Motor neuron (in vitro differentiated cells): ENCODE data around the gene NQO2. TPM values are rescaled to one million over a fixed set of nuclear protein-coding genes. Genes with fewer than 3 reads are reported as not detected.
"Not testable (repeated sequence)": the region's sequence is repeated elsewhere in the genome, so short reads cannot be mapped to it uniquely, and the experiment has no call there.

Experiments used
- ATAC-seq, 8 experiments: fragments of 200-7000 bp; cut with Tn5 transposase; replicated peaks in 6 of 8; 2 replicates each; pipeline ENCODE4 v1.8.0; 2021; ENCODE audit warnings: mild to moderate bottlenecking in 8 of 8, moderate library complexity in 8 of 8
- H3K27ac ChIP-seq, 2 donors: fragments of 250-450 bp; sonication (Bioruptor Pico); 2 replicates each; pipeline ENCODE4 v1.9.0; 2021; ENCODE audit warnings: antibody characterized with exemption in 2 of 2, mild to moderate bottlenecking in 2 of 2, moderate library complexity in 1 of 2
- H3K4me1 ChIP-seq, 2 donors: fragments of 250-450 bp; sonication (Bioruptor Pico); replicated peaks in 1 of 2; 2 replicates each; pipeline ENCODE4 v1.6.1; 2021; ENCODE audit warnings: antibody characterized with exemption in 2 of 2, mild to moderate bottlenecking in 2 of 2, moderate library complexity in 1 of 2
- H3K4me3 ChIP-seq, 5 donors: fragments of 250-450 bp; sonication (Bioruptor Pico); 2 replicates each; pipeline ENCODE4 v1.9.0; 2021; ENCODE audit warnings: antibody characterized with exemption in 5 of 5, mild to moderate bottlenecking in 5 of 5, moderate library complexity in 4 of 5
- WGBS, 10 experiments: fragments of 450-650 bp; shearing (Covaris generic); methylation state at CpG; one replicate each; pipeline ENCODE4 v1.0.0; 2022; 5-methylcytosine and 5-hydroxymethylcytosine counted together
- in situ Hi-C, 9 experiments: fragments of 400-800 bp; cut with MboI; loops; one replicate each; pipeline ENCODE4 v1.15.0; 2021; ENCODE audit warnings: low sequenced_read_pairs in 9 of 9, low pct_unique_long_range_greater_than_20kb in 2 of 9; ENCODE audit not compliant: unreplicated experiment in 9 of 9
- total RNA-seq, 8 experiments: library from RNA; unstranded; fragments of 300-600 nt; gene quantifications; 2 replicates each; pipeline versions ENCODE4 v1.2.3 to v1.2.4, GENCODE V29; 2022

Gene NQO2
- total RNA-seq, 8 experiments from 2014 or later: 13.8 to 35.4 (median 21.6) TPM

GRCh38 chr6:3011592-3011991 lies 11.9 kb downstream of the NQO2 start:
- no peak for ATAC-seq
- in situ Hi-C loops: no loop called here
- Histone ChIP-seq H3K4me3 (no peak overlapping the region), H3K4me1 (peaks cover 0 to 17% of the 10 kb centered on the region in 2 donors), H3K27ac (no peak overlapping the region)

GRCh38 chr6:3013486-3013885 lies 13.8 kb downstream of the NQO2 start:
- no peak overlapping the region for H3K27ac ChIP-seq
- ATAC-seq: peak in 5 of 8 experiments; percentile 19 to 60 (median 38)
- peaks cover 0 to 16% of the 10 kb centered on the region in 2 donors for H3K4me1 ChIP-seq
- 90 to 100% (median 100%) methylated on average over 1 to 2 of the region's 2 CpGs; no CpG with 5 or more reads in 7 of the 10 experiments for WGBS, 10 experiments
- no peak overlapping the region for H3K4me3 ChIP-seq
- in situ Hi-C loops: no loop called here

GRCh38 chr6:3013901-3014674 lies 14.4 kb downstream of the NQO2 start:
- 88 to 100% (median 95%) methylated on average over 1 to 15 of the region's 18 CpGs for WGBS, 10 experiments
- Histone ChIP-seq H3K4me3 (no peak overlapping the region), H3K4me1 (peaks cover 0 to 10% of the 10 kb centered on the region in 2 donors), H3K27ac (no peak overlapping the region)
- in situ Hi-C loops: no loop called here
- no peak for ATAC-seq

GRCh38 chr6:3014675-3015066 lies 15.0 kb downstream of the NQO2 start:
- in situ Hi-C loops: no loop called here

GRCh38 chr6:3015144-3015543 lies 15.4 kb downstream of the NQO2 start:
- in situ Hi-C loops: no loop called here
- no peak for ATAC-seq
- Histone ChIP-seq H3K4me1 (no peaks in the 10 kb centered on the region), H3K27ac (no peak overlapping the region), H3K4me3 (no peak overlapping the region)
- WGBS, 10 experiments: 86 to 100% (median 99%) methylated on average over 4 to 7 of the region's 10 CpGs; no CpG with 5 or more reads in 6 of the 10 experiments

More at GRCh38 chr6:3014675-3015066, 15.0 kb downstream of the NQO2 start:
- Histone ChIP-seq H3K4me3 (no peak overlapping the region), H3K27ac (no peak overlapping the region), H3K4me1 (peaks cover 0 to 4% of the 10 kb centered on the region in 2 donors)
- ATAC-seq: no peak
- 50 to 100% (median 92%) methylated on average over 1 to 4 of the region's 4 CpGs; no CpG with 5 or more reads in 2 of the 10 experiments for WGBS, 10 experiments

- H3K4me3 ChIP-seq: no peak overlapping the region
- H3K27ac ChIP-seq: no peak overlapping the region
- in situ Hi-C loops: no loop called here
- ATAC-seq: no peak
- 90 to 100% (median 95%) methylated on average over 3 to 16 of the region's 17 CpGs; no CpG with 5 or more reads in 3 of the 10 experiments for WGBS, 10 experiments
- no peaks in the 10 kb centered on the region for H3K4me1 ChIP-seq
Observed at GRCh38 chr6:3016473-3017280, 17.0 kb downstream of the NQO2 start.

- in situ Hi-C loops: no loop called here
- no peak for ATAC-seq
- WGBS, 10 experiments: 80 to 92% methylated on average over 1 to 2 of the region's 9 CpGs; no CpG with 5 or more reads in 8 of the 10 experiments
Observed at GRCh38 chr6:3017304-3017703, 17.6 kb downstream of the NQO2 start.

GRCh38 chr6:3019065-3019464 lies 19.4 kb downstream of the NQO2 start:
- Histone ChIP-seq H3K27ac (no peak overlapping the region), H3K4me3 (no peak overlapping the region), H3K4me1 (peaks cover 13 to 14% of the 10 kb centered on the region in 2 donors)
- ATAC-seq: no peak
- 43 to 100% (median 96%) methylated on average over 1 of the region's 1 CpG; no CpG with 5 or more reads in 2 of the 10 experiments for WGBS, 10 experiments
- in situ Hi-C loops: no loop called here

More at GRCh38 chr6:3017304-3017703, 17.6 kb downstream of the NQO2 start:
- no peak overlapping the region for H3K4me3 ChIP-seq
- H3K27ac ChIP-seq: no peak overlapping the region
- H3K4me1 ChIP-seq: no peaks in the 10 kb centered on the region

GRCh38 chr6:3019749-3020320 lies 20.1 kb downstream of the NQO2 start:
- Histone ChIP-seq H3K4me3 (no peak overlapping the region), H3K4me1 (peaks cover 19% of the 10 kb centered on the region in 2 donors), H3K27ac (no peak overlapping the region)
- WGBS, 10 experiments: 80 to 100% (median 95%) methylated on average over 1 to 6 of the region's 6 CpGs; no CpG with 5 or more reads in 1 of the 10 experiments
- in situ Hi-C loops: no loop called here
- ATAC-seq: no peak

GRCh38 chr6:3020976-3021598 lies 21.4 kb downstream of the NQO2 start:
- 88 to 100% (median 100%) methylated on average over 1 to 2 of the region's 2 CpGs; no CpG with 5 or more reads in 7 of the 10 experiments for WGBS, 10 experiments
- H3K4me1 ChIP-seq: peaks cover 19% of the 10 kb centered on the region in 2 donors
- H3K27ac ChIP-seq, ATAC-seq, in situ Hi-C loops, H3K4me3 ChIP-seq: not testable (repeated sequence)

- in situ Hi-C loops: no loop called here
- ATAC-seq: peak in 3 of 8 experiments; percentile 13 to 18 (median 14)
- no peak overlapping the region for H3K4me3 ChIP-seq
- H3K4me1 ChIP-seq: peaks cover 25% of the 10 kb centered on the region in 2 donors
- peak overlapping the region; percentile 17 to 77 for H3K27ac ChIP-seq
- WGBS, 10 experiments: 34 to 100% (median 82%) methylated on average over 2 to 18 of the region's 26 CpGs; no CpG with 5 or more reads in 1 of the 10 experiments
Observed at GRCh38 chr6:3022765-3023662, 23.3 kb downstream of the NQO2 start.
